NCI-H2171 treated with DMSO at 0.1 percent for 48 hours (cell line): ENCODE data around the gene PSMG3.
"Not testable (repeated sequence)": the region's sequence is repeated elsewhere in the genome, so short reads cannot be mapped to it uniquely, and the experiment has no call there.

Experiments
- DNase-seq: peaks from one replicate; lab custom pipeline; 2025; lab: John Stamatoyannopoulos, UW

The PSMG3 gene

GRCh38 chr7:1533547-1534329 lies 36.1 kb downstream of the PSMG3 start:
- DNase-seq = no peak

GRCh38 chr7:1533255-1533546 lies 36.6 kb downstream of the PSMG3 start:
- DNase-seq = no peak

- DNase-seq = no peak
Observed at GRCh38 chr7:1532456-1533254, 37.2 kb downstream of the PSMG3 start.

GRCh38 chr7:1531979-1532455 lies 37.8 kb downstream of the PSMG3 start:
- DNase-seq = no peak

- DNase-seq = no peak
Observed at GRCh38 chr7:1531263-1531978, 38.4 kb downstream of the PSMG3 start.

DNA sequence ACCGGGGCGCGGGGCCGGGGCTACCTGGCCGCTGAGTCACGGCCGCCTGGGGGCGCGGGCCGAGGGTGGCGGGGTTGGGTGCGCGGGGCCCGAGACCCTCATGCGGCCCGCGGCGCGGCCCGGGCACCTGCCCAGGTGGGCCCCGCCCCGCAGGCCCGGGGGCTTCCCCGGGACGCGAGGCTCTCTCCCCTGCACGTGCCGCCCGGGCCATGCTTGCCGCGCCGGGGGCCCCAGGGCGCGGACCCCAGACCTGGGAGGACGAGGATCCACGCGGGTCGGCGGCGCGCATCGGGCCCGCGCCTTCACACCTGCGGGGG lies 38.9 kb downstream of the PSMG3 start:
- no peak for DNase-seq

GRCh38 chr7:1529383-1530116 lies 40.3 kb downstream of the PSMG3 start:
- no peak for DNase-seq

- no peak for DNase-seq
Observed at GRCh38 chr7:1526271-1526754, 43.5 kb downstream of the PSMG3 start.

GRCh38 chr7:1525409-1525808 lies 44.4 kb downstream of the PSMG3 start:
- DNase-seq = no peak

DNA sequence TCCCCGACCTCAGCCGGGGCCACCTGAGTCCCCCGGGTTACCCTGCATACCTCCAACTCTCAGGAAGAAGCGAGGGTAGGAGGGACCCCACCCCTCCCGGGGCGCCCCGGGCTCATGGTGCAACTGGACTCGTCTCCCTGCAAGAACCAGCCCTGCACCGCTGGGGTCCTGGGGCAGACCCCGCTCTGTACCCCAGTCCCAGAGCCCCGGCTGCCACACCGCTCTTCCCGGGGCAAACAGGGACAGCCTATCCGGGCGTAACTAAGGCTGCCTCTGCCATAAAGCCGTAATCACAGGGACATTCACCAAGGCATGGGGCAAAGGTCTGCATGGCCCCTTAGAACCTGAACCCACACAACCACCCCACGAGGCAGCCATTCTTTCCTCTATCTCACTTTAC lies 46.0 kb downstream of the PSMG3 start:
- DNase-seq = no peak

GRCh38 chr7:1523208-1523607 lies 46.6 kb downstream of the PSMG3 start:
- no peak for DNase-seq

DNA sequence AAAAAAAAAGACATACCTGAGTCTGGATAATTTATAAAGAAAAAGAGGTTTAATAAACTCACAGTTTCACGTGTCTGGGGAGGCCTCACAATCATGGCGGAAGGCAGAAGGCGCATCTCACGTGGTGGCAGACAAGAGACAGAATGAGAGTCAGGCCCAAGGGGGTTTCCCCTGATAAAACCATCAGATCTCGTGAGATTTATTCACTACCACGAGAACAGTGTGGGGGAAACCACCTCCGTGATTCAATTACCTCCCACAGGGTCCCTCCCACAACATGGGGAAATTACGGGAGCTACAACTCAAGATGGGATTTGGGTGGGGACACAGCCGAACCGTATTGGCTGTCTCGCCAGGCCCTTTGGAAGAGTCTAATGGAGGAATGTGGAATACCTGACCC lies 48.4 kb downstream of the PSMG3 start:
- DNase-seq = no peak

DNA sequence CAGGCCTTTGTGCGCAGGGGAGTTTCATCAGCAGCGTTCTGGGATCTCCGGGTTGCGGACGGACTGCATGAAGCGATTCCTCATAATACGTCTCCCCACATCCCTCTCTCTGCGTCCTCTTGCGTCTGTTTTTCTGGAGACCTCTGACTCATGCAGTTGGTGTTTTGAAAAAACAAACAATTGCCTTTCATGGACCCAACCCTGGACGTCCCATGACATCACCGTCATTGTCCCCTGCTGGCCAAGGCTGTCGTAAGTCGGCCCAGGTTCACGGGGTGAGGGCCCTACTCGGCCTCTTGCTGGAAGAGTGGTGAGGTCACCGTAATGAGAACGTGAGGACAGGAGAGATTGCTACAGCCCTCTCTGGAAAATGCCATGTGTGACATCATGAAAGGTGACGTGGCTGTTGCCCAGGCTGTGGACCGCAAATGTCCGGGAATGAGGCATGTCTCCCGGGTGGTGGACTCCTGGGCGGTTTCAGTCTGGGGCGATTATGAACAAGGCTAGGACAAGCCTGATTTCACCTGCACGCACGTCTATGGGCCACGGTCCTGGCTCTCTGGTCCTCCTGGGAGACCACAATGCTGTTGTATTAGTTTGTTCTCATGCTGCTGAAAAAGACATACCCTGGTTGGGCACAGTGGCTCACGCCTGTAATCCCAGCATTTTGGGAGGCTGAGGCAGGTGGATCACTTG lies 49.1 kb downstream of the PSMG3 start:
- DNase-seq = no peak

DNA sequence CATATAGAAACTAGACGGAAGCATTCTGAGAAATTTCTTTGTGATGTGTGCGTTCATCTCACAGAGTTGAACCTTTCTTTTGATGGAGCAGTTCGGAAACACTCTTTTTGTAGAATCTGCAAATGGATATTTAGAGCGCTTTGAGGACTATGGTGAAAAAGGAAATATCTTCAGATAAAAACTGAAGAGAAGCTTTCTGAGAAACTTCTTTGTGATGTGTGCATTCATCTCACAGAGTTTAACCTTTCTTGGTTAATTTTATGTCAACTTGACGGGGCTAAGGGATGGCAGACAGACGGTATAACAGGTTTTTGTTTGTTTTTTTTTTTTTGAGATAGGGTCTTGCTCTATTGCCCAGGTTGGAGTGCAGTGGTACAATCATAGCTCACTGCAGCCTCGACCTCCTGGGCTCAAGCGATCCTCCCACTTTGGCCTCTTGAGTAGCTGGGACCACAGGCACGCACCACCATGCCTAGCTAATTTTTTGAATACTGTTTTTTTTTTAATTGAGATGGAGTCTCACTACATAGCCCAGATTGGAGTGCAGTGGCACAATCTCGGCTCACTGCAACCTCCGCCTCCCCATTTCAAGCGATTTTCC lies 50.4 kb downstream of the PSMG3 start:
- not testable (repeated sequence) for DNase-seq
